H1 (cell line): ENCODE results near the gene CCDC157. TPM values are rescaled to one million over a fixed set of nuclear protein-coding genes. Genes with fewer than 3 reads are reported as not detected.

Source experiments
- ASH2L ChIP-seq: fragments of 200-600, 300-600 bp; sonication (generic); IDR thresholded peaks from one replicate; pipeline ENCODE4 v1.7.1; 2017; ENCODE audit warnings: low read length
- BRCA1 ChIP-seq: IDR thresholded peaks from 2 replicates; pipeline ENCODE4 v1.6.1; 2012; ENCODE audit warnings: low read depth, low read length, improper control_type of control experiment
- CREB1 ChIP-seq: IDR thresholded peaks from 2 replicates; pipeline ENCODE4 v1.6.1; 2012; ENCODE audit warnings: inconsistent platforms
- EP300 ChIP-seq, 2 experiments: IDR thresholded peaks; 1 replicate in 1 of 2; 2 replicates in 1 of 2; pipeline ENCODE4 v1.6.1; 2011 to 2012; ENCODE audit warnings: low read depth in 2 of 2, low read length in 2 of 2, mild to moderate bottlenecking in 2 of 2, borderline replicate concordance in 1 of 2, inconsistent platforms in 1 of 2, moderate library complexity in 1 of 2
- GABPA ChIP-seq: IDR thresholded peaks from 2 replicates; pipeline ENCODE4 v1.6.1; 2011; ENCODE audit warnings: mild to moderate bottlenecking, low read length, moderate library complexity, borderline replicate concordance; ENCODE audit not compliant: insufficient read depth
- HDAC2 ChIP-seq, 2 experiments: fragments of 300-600 bp in 1 of 2; sonication (generic) in 1 of 2; IDR thresholded peaks; 2 replicates each; pipeline ENCODE4 v1.6.1; 2011 to 2012; ENCODE audit warnings: low read depth in 2 of 2, low read length in 2 of 2, mild to moderate bottlenecking in 2 of 2, moderate library complexity in 2 of 2, borderline replicate concordance in 1 of 2, inconsistent platforms in 1 of 2
- JUND ChIP-seq: IDR thresholded peaks from 2 replicates; pipeline ENCODE4 v1.6.1; 2011; ENCODE audit warnings: mild to moderate bottlenecking, improper control_type of control experiment, low read length
- KDM4A ChIP-seq: IDR thresholded peaks from one replicate; pipeline ENCODE4 v1.7.1; 2012; ENCODE audit warnings: low read depth, mild to moderate bottlenecking, moderate library complexity, low read length, inconsistent platforms; ENCODE audit not compliant: severe bottlenecking
- KDM5A ChIP-seq: fragments of 200-600 bp; IDR thresholded peaks from 2 replicates; pipeline ENCODE4 v1.7.1; 2012; ENCODE audit warnings: mild to moderate bottlenecking, low read length, inconsistent platforms, mixed read lengths
- PHF8 ChIP-seq: fragments of 200-600 bp; sonication (generic); conservative IDR thresholded peaks from 2 replicates; pipeline ENCODE4 v1.7.1; 2012; ENCODE audit warnings: low read depth, mild to moderate bottlenecking, inconsistent platforms, low read length, moderate library complexity
- POLR2A ChIP-seq, 2 experiments: IDR thresholded peaks; 1 replicate in 1 of 2; 2 replicates in 1 of 2; pipeline ENCODE4 v1.6.1; 2011; ENCODE audit warnings: low read depth in 2 of 2, low read length in 2 of 2, mild to moderate bottlenecking in 2 of 2; ENCODE audit errors: control extremely low read depth in 1 of 2
- POLR2AphosphoS5 ChIP-seq: IDR thresholded peaks from 2 replicates; pipeline ENCODE4 v1.6.1; 2011; ENCODE audit warnings: low read depth, low read length
- RBBP5 ChIP-seq: IDR thresholded peaks from 2 replicates; pipeline ENCODE4 v1.7.1; 2012; ENCODE audit warnings: low read depth, mild to moderate bottlenecking, inconsistent platforms, low read length, moderate library complexity, borderline replicate concordance
- RNF2 ChIP-seq: fragments of 200-900, 300-1000 bp; sonication (generic); IDR thresholded peaks from 2 replicates; pipeline ENCODE4 v1.7.1; 2016; ENCODE audit warnings: borderline replicate concordance, low read depth, mild to moderate bottlenecking, antibody characterized with exemption, low read length; ENCODE audit not compliant: poor library complexity, severe bottlenecking; ENCODE audit errors: missing control alignments
- RXRA ChIP-seq: IDR thresholded peaks from 2 replicates; pipeline ENCODE4 v1.6.1; 2011; ENCODE audit warnings: low read depth, mild to moderate bottlenecking, low read length, moderate library complexity; ENCODE audit not compliant: insufficient read depth
- SIX5 ChIP-seq: IDR thresholded peaks from 2 replicates; pipeline ENCODE4 v1.6.1; 2011; ENCODE audit warnings: mild to moderate bottlenecking, low read depth, low read length
- SP1 ChIP-seq: IDR thresholded peaks from 2 replicates; pipeline ENCODE4 v1.6.1; 2011; ENCODE audit warnings: low read depth, low read length
- SP2 ChIP-seq: IDR thresholded peaks from 2 replicates; pipeline ENCODE4 v1.6.1; 2012; ENCODE audit warnings: mild to moderate bottlenecking, low read length, inconsistent platforms
- SRF ChIP-seq: IDR thresholded peaks from 2 replicates; pipeline ENCODE4 v1.6.1; 2011; ENCODE audit warnings: mild to moderate bottlenecking, low read depth, low read length, moderate library complexity
- TAF1 ChIP-seq: IDR thresholded peaks from 2 replicates; pipeline ENCODE4 v1.6.1; 2011; ENCODE audit warnings: mild to moderate bottlenecking, low read depth, low read length
- TBP ChIP-seq: IDR thresholded peaks from 2 replicates; pipeline ENCODE4 v1.6.1; 2011; ENCODE audit warnings: low read depth, low read length, improper control_type of control experiment
- YY1 ChIP-seq: IDR thresholded peaks from 2 replicates; pipeline ENCODE4 v1.6.1; 2011; ENCODE audit warnings: low read depth, mild to moderate bottlenecking, low read length
- polyA plus RNA-seq, 7 experiments: library from polyadenylated mRNA; depleted of rRNA in 3 of 7; stranded (reverse) in 5 of 7; unstranded in 2 of 7; fragments of >200 nt in 5 of 7; fragments of 200-250 nt in 2 of 7; gene quantifications; 1 replicate in 5 of 7; 2 replicates in 1 of 7; 4 replicates in 1 of 7; pipeline versions ENCODE4 v1.2.1 to v1.2.3, GENCODE V29; 2011 to 2013; ENCODE audit warnings: missing spikeins in 2 of 7, mixed read lengths in 2 of 7
- total RNA-seq: library from RNA; stranded (reverse); fragmentation: NEBNext Ultra II Directional; extraction: Animal tissue kit (Norgen Biotek cat#: 25700); gene quantifications from 2 replicates; pipeline ENCODE4 v1.2.1, GENCODE V29; 2021
- TF ChIP-seq, protein P1 (sequence below): IDR thresholded peaks from 2 replicates; pipeline ENCODE4 v1.6.1; 2011; ENCODE audit warnings: low read depth, mild to moderate bottlenecking, low read length; ENCODE audit not compliant: insufficient read depth
- TF ChIP-seq, protein P2 (sequence below): IDR thresholded peaks from 2 replicates; pipeline ENCODE4 v1.6.1; 2012; ENCODE audit warnings: inconsistent platforms

CCDC157 gene
- total and polyA plus RNA-seq, 2 of the 8 experiments (the other 6 are each of a cell fraction or from before 2014, with no cell fraction given), result 4.1 to 8.4 TPM

DNA sequence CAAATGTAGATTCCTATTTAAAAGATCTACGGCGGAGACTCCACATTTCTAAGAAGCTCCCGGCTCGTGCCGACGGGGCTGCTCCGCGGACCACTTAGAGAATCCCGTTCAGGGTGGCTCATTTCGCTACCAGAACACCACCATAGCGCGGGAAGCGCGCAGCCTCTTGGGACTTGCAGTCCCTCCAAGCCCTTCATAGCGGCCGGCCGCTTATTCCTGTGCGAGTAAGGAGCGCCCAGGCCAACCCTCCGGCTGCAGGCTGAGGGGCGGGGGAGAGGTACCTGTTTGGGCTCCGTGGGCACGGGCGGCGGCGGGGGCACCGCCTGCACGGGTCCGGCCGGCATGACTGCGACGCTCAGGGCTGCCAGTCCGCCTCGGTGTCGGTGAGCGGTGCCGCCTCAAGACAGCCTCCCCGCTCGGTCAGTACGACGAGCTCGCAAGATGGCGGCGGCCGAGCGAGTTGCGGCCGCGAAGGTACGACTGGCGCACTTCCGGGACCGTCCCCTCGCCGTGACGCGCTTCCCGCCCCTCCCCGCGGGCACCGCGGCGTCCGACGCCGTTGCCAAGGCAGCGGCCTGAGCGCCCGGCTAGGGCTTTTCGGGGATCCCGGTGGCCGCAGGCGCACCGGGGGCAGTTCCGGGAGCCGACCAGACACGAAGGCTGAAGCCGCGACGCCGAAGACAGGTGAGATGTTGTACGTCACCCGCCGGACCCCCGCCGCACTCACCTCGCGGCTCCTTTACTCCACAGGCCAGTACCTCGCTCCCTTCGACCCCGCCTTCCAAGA, at the start of gene CCDC157, which contains the start of gene SF3A1 (continued):
- TF ChIP-seq HDAC2 (IDR thresholded peaks at IDR 0.05; ENCODE audit: borderline replicate concordance in 1 of 2, low read depth in 2 of 2, low read length in 2 of 2) (peak in 1 of 2 experiments; percentile 90; a peak in 2 of 4 replicates), YY1 (peak; percentile 97), SIX5 (peak; percentile 21; the same call in 1 of the 2 replicates), ASH2L (peak; percentile 90), SRF (peak; percentile 58; the same call in 1 of the 2 replicates), RXRA (no peak), TAF1 (peak; percentile 89), CREB1 (peak; percentile 97), POLR2A (IDR thresholded peaks at IDR 0.05; ENCODE audit: control extremely low read depth in 1 of 2, low read depth in 2 of 2, low read length in 2 of 2) (peak; percentile 87 to 98), SP2 (no peak), RNF2 (no peak), KDM4A (peak; percentile 97), TBP (peak; percentile 69), POLR2AphosphoS5 (peak; percentile 98), GABPA (peak; percentile 94), EP300 (IDR thresholded peaks at IDR 0.05; ENCODE audit: borderline replicate concordance in 1 of 2, low read depth in 2 of 2, low read length in 2 of 2) (peak in 1 of 2 experiments; percentile 5; a peak in 1 of 3 replicates), RBBP5 (peak; percentile 93), JUND (no peak; the same call in 1 of the 2 replicates), SP1 (no peak), KDM5A (peak; percentile 51; the same call in 1 of the 2 replicates), PHF8 (peak; percentile 100), BRCA1 (peak; percentile 64)
- TF ChIP-seq, protein P1, sequence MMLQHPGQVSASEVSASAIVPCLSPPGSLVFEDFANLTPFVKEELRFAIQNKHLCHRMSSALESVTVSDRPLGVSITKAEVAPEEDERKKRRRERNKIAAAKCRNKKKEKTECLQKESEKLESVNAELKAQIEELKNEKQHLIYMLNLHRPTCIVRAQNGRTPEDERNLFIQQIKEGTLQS, result peak; percentile 68; the same call in 1 of the 2 replicates
- TF ChIP-seq, protein P2, sequence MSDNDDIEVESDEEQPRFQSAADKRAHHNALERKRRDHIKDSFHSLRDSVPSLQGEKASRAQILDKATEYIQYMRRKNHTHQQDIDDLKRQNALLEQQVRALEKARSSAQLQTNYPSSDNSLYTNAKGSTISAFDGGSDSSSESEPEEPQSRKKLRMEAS, result peak; percentile 50
